ENCODE measurements around the gene SNUPN. TPM values are rescaled to one million over a fixed set of nuclear protein-coding genes. Genes with fewer than 3 reads are reported as not detected.
"Not testable (repeated sequence)": the region's sequence is repeated elsewhere in the genome, so short reads cannot be mapped to it uniquely, and the experiment has no call there.

Gene SNUPN
- total and polyA plus RNA-seq, 4 donors, result 19.1 to 24.6 (median 21.1) TPM

GRCh38 chr15:75637245-75638009 lies 11.9 kb upstream of the SNUPN start:
- Histone ChIP-seq H3K27ac (ENCODE audit: low read depth in 1 of 2, low read length in 1 of 2) (peak overlapping the region in 1 of 2 donors; percentile 73), H3K4me1 (ENCODE audit: control insufficient read depth in 5 of 5, insufficient read depth in 5 of 5, low read length in 5 of 5) (peaks cover 3 to 28% (median 10%) of the 10 kb centered on the region in 5 donors), H3K4me3 (no peak overlapping the region), H3K9me3 (ENCODE audit: control insufficient read depth in 4 of 4, insufficient read depth in 3 of 4, low read length in 3 of 4) (no peaks in the 10 kb centered on the region), H3K36me3 (ENCODE audit: control insufficient read depth in 4 of 4, insufficient read depth in 4 of 4, low read length in 4 of 4) (peaks cover 0 to 5% (median 2%) of the 10 kb centered on the region in 4 donors), H3K9ac (ENCODE audit: insufficient read depth in 1 of 2, low read length in 2 of 2) (peak overlapping the region in 1 of 2 donors; percentile 66), H3K27me3 (ENCODE audit: control insufficient read depth in 3 of 3, insufficient read depth in 3 of 3, low read length in 2 of 3) (no peaks in the 10 kb centered on the region)
- no peak for TF ChIP-seq CTCF (IDR thresholded peaks at IDR 0.05; ENCODE audit: control extremely low read depth, extremely low read depth)
- DNase-seq, result no peak
- no peak for ATAC-seq (ENCODE audit: insufficient read depth, low FRiP score)
- WGBS, 2 donors, result 57 to 68% methylated on average over 4 of the region's 4 CpGs

GRCh38 chr15:75636026-75636425 lies 10.5 kb upstream of the SNUPN start:
- no peak for TF ChIP-seq CTCF (IDR thresholded peaks at IDR 0.05; ENCODE audit: control extremely low read depth, extremely low read depth)
- Histone ChIP-seq H3K27me3 (ENCODE audit: control insufficient read depth in 3 of 3, insufficient read depth in 3 of 3, low read length in 2 of 3) (no peaks in the 10 kb centered on the region), H3K4me1 (ENCODE audit: control insufficient read depth in 5 of 5, insufficient read depth in 5 of 5, low read length in 5 of 5) (peaks cover 3 to 28% (median 9%) of the 10 kb centered on the region in 5 donors), H3K4me3 (no peak overlapping the region), H3K27ac (ENCODE audit: low read depth in 1 of 2, low read length in 1 of 2) (no peak overlapping the region), H3K9ac (ENCODE audit: insufficient read depth in 1 of 2, low read length in 2 of 2) (no peak overlapping the region), H3K36me3 (ENCODE audit: control insufficient read depth in 4 of 4, insufficient read depth in 4 of 4, low read length in 4 of 4) (peaks cover 0 to 5% (median 2%) of the 10 kb centered on the region in 4 donors), H3K9me3 (ENCODE audit: control insufficient read depth in 4 of 4, insufficient read depth in 3 of 4, low read length in 3 of 4) (no peaks in the 10 kb centered on the region)
- DNase-seq, result no peak
- ATAC-seq (ENCODE audit: insufficient read depth, low FRiP score), result no peak
- 83 to 91% methylated on average over 6 of the region's 6 CpGs for WGBS, 2 donors

GRCh38 chr15:75633922-75634321 lies 8.4 kb upstream of the SNUPN start:
- not testable (repeated sequence) for H3K27ac ChIP-seq (ENCODE audit: low read depth in 1 of 2, low read length in 1 of 2); H3K9ac ChIP-seq (ENCODE audit: insufficient read depth in 1 of 2, low read length in 2 of 2); H3K9me3 ChIP-seq (ENCODE audit: control insufficient read depth in 4 of 4, insufficient read depth in 3 of 4, low read length in 3 of 4); H3K4me3 ChIP-seq; DNase-seq; H3K36me3 ChIP-seq (ENCODE audit: control insufficient read depth in 4 of 4, insufficient read depth in 4 of 4, low read length in 4 of 4); ATAC-seq (ENCODE audit: insufficient read depth, low FRiP score); H3K27me3 ChIP-seq (ENCODE audit: control insufficient read depth in 3 of 3, insufficient read depth in 3 of 3, low read length in 2 of 3)
- WGBS, 2 donors, result 94 to 96% methylated on average over 7 of the region's 7 CpGs
- H3K4me1 ChIP-seq (ENCODE audit: control insufficient read depth in 5 of 5, insufficient read depth in 5 of 5, low read length in 5 of 5), result peaks cover 3 to 16% (median 6%) of the 10 kb centered on the region in 5 donors

GRCh38 chr15:75631935-75632334 lies 6.4 kb upstream of the SNUPN start:
- Histone ChIP-seq H3K36me3 (ENCODE audit: control insufficient read depth in 4 of 4, insufficient read depth in 4 of 4, low read length in 4 of 4) (no peaks in the 10 kb centered on the region), H3K27me3 (ENCODE audit: control insufficient read depth in 3 of 3, insufficient read depth in 3 of 3, low read length in 2 of 3) (no peaks in the 10 kb centered on the region), H3K4me1 (ENCODE audit: control insufficient read depth in 5 of 5, insufficient read depth in 5 of 5, low read length in 5 of 5) (peaks cover 0 to under 1% (median 0%) of the 10 kb centered on the region in 5 donors), H3K9ac (ENCODE audit: insufficient read depth in 1 of 2, low read length in 2 of 2) (no peak overlapping the region), H3K27ac (ENCODE audit: low read depth in 1 of 2, low read length in 1 of 2) (no peak overlapping the region), H3K4me3 (no peak overlapping the region), H3K9me3 (ENCODE audit: control insufficient read depth in 4 of 4, insufficient read depth in 3 of 4, low read length in 3 of 4) (no peaks in the 10 kb centered on the region)
- DNase-seq (no peak), ATAC-seq (ENCODE audit: insufficient read depth, low FRiP score) (no peak)
- no peak for TF ChIP-seq CTCF (IDR thresholded peaks at IDR 0.05; ENCODE audit: control extremely low read depth, extremely low read depth)
